ENCODE measurements around the gene GLP2R.
A peak's percentile ranks its signal among the peaks of the same experiment; 100 is the strongest.
"Not testable (repeated sequence)": the region's sequence is repeated elsewhere in the genome, so short reads cannot be mapped to it uniquely, and the experiment has no call there.

GLP2R gene

GRCh38 chr17:9899280-9900043, 73.7 kb downstream of the GLP2R start:
- DNase-seq (ENCODE audit: low read depth in 2 of 2), result no peak

GRCh38 chr17:9900044-9900594, 74.4 kb downstream of the GLP2R start:
- DNase-seq (ENCODE audit: low read depth in 2 of 2), result no peak

GRCh38 chr17:9900784-9901183, 75.1 kb downstream of the GLP2R start:
- peak; percentile 72 to 75 for DNase-seq (ENCODE audit: low read depth in 2 of 2)

GRCh38 chr17:9902120-9902519, 76.4 kb downstream of the GLP2R start:
- no peak for DNase-seq (ENCODE audit: low read depth in 2 of 2)

GRCh38 chr17:9904277-9905077, 78.8 kb downstream of the GLP2R start:
- DNase-seq (ENCODE audit: low read depth in 2 of 2), result no peak

GRCh38 chr17:9905078-9905415, 79.3 kb downstream of the GLP2R start, which contains the start of gene RCVRN:
Gene RCVRN (minus strand): TSS chr17:9905271. CDS start chr17:9905180, 91 bp downstream.
- DNase-seq (ENCODE audit: low read depth in 2 of 2), result no peak

- no peak for DNase-seq (ENCODE audit: low read depth in 2 of 2)
These were observed 80.2 kb downstream of the GLP2R start for GRCh38 chr17:9905902-9906301.

- no peak for DNase-seq (ENCODE audit: low read depth in 2 of 2)
These were observed 80.9 kb downstream of the GLP2R start for GRCh38 chr17:9906616-9907015.

- DNase-seq (ENCODE audit: low read depth in 2 of 2), result no peak
These were observed 81.4 kb downstream of the GLP2R start for GRCh38 chr17:9907131-9907530.

- no peak for DNase-seq (ENCODE audit: low read depth in 2 of 2)
These were observed 82.3 kb downstream of the GLP2R start for GRCh38 chr17:9907883-9908648.

GRCh38 chr17:9908649-9909042, 82.9 kb downstream of the GLP2R start:
- DNase-seq (ENCODE audit: low read depth in 2 of 2), result no peak

GRCh38 chr17:9911089-9911488, 85.4 kb downstream of the GLP2R start:
- DNase-seq (ENCODE audit: low read depth in 2 of 2), result no peak

- no peak for DNase-seq (ENCODE audit: low read depth in 2 of 2)
These were observed 86.7 kb downstream of the GLP2R start for GRCh38 chr17:9912121-9913099.

GRCh38 chr17:9913476-9913875, 87.8 kb downstream of the GLP2R start:
- DNase-seq (ENCODE audit: low read depth in 2 of 2), result no peak

GRCh38 chr17:9916108-9916507, 90.4 kb downstream of the GLP2R start:
- DNase-seq (ENCODE audit: low read depth in 2 of 2), result no peak

- no peak for DNase-seq (ENCODE audit: low read depth in 2 of 2)
These were observed 91.4 kb downstream of the GLP2R start for GRCh38 chr17:9917131-9917530.

GRCh38 chr17:9917801-9918200, 92.1 kb downstream of the GLP2R start:
- no peak for DNase-seq (ENCODE audit: low read depth in 2 of 2)

- DNase-seq (ENCODE audit: low read depth in 2 of 2), result no peak
These were observed 92.6 kb downstream of the GLP2R start for GRCh38 chr17:9918352-9918751.

- no peak for DNase-seq (ENCODE audit: low read depth in 2 of 2)
These were observed 93.2 kb downstream of the GLP2R start for GRCh38 chr17:9918804-9919352.

GRCh38 chr17:9921216-9921615, 95.5 kb downstream of the GLP2R start:
- not testable (repeated sequence) for DNase-seq (ENCODE audit: low read depth in 2 of 2)
